Fibroblast of upper back skin (primary cell): ENCODE results near the gene RAB44.
A peak's percentile ranks its signal among the peaks of the same experiment; 100 is the strongest.

Experiments used
- DNase-seq: peaks from one replicate; pipeline ENCODE4 v3.0.0-alpha.2; 2013

RAB44 gene

DNA sequence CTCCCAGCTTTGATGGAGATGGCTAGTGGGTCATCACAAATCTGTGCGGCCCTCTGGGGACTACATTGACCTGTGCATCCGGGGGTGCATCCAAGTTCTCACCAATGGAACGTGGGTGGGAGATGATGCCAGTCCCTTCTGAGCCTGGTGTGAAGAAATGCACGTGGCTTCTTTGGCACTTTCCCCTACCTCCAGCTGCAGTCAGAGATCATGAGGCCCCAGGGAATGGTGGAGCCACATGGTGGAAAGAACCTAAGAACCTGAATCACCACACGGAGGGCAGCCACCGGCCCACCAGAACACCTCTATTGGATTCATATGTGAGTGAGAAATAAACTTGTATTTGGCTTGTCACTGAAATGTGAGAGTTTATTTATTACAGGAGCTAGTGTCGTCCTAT lies 29.0 kb upstream of the RAB44 start:
- DNase-seq = no peak

DNA sequence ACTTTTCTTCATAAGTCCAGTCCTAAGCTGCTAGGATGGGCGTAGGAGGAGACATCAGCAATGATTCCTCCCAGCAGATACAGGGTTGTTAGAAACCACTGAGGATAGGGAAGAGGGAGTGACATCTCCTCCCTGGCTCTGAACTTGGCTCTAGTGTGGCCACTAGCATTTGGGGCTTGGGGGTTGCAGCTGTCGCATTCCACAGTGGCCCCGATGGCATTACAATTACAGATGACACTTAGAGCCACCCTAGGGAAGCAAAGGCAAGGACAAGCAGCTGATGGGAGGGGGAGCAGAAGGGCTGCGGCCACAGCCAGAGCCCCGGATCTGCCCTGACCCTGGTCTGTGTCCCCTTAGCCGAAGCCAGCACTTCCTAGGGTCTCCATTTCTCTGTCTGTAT lies 28.6 kb upstream of the RAB44 start:
- no peak for DNase-seq

DNA sequence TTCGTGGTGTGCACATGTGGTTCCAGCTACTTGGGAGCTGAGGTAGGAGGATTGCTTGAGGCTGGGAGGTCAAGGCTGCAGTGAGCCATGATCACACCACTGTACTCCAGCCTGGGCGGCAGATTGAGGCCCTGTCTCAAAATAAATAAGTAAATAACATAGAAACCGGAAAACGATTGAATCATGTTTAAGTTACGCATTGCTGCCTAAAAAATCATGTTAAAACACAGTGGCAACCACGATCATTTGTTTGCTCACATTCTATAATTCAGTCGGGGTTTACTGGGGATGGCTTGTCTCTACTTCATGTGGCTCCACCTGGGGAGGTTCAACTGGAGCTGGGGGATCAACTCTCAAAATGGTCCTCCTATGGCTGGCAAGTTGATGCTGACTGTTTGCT lies 27.4 kb upstream of the RAB44 start:
- DNase-seq = no peak

DNA sequence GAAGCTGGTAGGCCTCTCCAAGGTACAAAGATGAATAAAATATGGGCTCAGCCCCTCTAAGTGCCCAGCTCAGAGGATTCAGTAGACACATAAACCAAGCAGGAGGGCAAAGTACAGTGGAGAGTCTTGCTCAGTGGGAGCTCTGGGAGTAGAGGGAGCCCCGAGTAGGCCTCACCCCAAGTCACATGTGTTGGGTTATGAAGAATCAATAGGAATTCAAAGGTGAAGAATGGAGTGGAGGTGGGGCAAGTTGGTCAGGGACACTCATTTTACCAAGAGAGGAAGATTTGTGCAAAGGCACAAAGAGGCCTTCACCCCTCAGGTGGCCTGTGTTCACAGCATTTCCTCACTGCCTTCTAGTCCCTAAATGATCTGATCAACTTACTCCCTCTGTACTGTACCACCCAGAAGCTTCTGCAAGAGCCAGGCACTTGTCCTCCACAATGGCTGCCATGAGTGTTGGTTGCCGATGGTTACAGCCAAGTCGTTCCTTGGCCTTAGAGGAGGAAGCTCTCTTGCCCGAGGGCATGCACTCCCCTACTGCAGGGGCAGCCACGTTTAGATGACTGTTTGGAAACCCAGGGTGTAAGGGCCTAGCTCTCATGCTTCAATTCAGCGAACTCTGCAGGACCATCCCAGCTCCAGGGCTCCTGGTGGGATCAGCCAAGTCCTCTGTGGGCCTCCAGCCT lies 25.8 kb upstream of the RAB44 start:
- no peak for DNase-seq

DNA sequence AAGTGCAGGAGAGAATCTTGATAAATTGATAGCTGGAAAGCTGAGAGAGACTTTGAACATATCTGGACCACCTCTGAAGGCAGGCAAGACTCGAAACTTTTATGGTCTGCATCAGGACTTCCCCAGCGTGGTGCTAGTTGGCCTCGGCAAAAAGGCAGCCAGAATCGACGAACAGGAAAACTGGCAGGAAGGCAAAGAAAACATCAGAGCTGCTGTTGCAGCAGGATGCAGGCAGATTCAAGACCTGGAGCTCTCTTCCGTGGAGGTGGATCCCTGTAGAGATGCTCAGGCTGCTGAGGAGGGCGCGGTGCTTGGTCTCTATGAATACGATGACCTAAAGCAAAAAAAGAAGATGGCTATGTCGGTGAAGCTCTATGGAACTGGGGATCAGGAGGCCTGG lies 23.7 kb upstream of the RAB44 start:
- no peak for DNase-seq

DNA sequence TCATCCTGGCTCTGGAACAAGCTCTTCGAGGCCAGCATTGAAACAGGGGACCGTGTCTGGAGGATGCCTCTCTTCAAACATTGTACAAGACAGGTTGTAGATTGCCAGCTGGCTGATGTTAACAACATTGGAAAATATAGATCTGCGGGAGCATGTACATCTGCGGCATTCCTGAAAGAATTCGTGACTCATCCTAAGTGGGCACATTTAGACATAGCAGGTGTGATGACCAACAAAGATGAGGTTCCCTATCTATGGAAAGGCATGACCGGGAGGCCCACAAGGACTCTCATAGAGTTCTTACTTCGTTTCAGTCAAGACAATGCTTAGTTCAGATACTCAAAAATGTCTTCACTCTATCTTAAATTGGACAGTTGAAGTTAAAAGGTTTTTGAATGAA lies 22.7 kb upstream of the RAB44 start:
- DNase-seq = no peak

DNA sequence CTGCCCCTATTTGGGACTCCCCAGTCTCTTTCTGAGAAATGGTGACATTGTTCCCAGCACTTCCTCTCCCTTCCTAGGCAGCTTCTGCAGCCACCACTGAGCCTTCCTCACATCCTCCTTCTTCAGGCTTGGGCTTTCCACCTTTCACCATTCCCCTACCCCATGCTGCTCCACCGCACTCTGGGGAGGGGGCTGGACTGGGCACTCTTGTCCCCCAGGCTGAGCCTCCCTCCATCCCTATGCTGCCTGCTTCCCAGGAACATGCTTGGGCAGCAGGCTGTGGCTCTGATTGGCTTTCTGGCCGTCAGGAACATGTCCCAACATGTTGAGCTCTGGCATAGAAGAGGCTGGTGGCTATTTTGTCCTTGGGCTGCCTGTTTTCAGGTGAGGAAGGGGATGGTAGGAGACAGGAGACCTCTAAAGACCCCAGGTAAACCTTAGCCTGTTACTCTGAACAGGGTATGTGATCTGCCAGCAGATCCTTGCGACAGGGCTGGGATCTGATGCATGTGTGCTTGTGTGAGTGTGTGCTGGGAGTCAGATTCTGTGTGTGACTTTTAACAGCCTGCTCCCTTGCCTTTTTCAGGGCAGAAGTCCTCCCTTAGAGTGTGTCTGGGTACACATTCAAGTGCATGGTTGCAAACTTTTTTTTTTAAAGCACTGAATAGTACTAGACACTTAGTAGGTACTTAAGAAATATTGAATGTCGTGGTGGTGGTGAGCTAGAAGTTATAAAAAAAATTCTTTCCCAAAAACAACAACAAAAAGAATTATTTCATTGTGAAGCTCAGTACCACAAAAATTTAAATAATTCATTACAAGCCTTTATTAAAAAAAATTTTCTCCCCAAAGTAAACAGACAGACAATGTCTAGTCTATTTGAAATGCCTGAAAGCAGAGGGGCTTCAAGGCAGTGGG lies 21.2 kb upstream of the RAB44 start:
- no peak for DNase-seq

DNA sequence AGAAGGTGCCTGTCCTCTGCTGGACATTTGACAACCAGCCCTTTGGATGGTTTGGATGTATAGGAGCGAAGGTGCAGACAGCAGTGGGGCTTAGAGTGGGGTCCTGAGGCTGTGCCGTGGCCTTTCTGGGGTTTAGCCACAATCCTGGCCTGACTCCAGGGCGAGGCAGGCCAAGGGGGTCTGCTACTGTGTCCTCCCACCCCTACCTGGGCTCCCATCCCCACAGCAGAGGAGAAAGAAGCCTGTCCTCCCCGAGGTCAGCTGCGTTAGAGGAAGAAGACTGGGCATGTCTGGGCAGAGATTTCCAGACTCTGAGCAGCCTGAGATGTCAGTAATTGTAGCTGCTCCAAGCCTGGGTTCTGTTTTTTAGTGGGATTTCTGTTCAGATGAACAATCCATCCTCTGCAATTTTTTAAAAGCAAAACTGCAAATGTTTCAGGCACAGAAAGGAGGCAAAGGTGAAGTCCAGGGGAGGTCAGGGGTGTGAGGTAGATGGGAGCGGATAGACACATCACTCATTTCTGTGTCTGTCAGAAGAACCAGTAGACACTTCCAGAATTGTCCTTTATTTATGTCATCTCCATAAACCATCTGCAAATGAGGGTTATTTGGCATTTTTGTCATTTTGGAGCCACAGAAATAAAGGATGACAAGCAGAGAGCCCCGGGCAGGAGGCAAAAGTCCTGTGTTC lies 20.4 kb upstream of the RAB44 start:
- no peak for DNase-seq

DNA sequence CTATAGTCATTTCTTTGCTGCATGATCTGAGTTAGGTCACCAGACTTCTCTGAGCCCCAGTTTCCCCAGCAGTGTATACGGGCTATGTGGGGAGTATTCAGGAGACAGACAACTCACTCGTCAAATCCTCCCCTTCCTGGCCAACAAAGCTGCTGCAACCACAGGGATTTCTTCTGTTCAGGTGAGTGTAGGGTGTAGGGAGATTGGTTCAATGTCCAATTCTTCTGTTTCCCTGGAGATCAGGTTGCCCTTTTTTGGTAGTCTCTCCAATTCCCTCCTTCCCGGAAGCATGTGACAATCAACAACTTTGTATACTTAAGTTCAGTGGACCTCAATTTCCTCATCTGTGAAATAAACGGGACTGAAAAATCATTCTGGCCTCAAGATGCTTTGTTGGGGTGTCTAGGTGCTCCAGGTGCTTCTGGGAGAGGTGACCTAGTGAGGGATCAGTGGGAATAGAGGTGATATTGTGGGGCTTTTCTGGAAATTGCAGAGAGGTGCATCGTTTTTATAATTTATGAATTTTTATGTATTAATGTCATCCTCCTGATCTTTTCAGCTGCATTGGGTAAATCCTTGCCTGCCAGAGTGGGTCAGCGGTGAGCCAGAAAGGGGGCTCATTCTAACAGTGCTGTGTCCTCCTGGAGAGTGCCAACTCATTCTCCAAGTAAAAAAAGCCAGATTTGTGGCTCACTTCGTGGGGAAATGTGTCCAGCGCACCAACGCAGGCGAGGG lies 19.7 kb upstream of the RAB44 start:
- DNase-seq = no peak

DNA sequence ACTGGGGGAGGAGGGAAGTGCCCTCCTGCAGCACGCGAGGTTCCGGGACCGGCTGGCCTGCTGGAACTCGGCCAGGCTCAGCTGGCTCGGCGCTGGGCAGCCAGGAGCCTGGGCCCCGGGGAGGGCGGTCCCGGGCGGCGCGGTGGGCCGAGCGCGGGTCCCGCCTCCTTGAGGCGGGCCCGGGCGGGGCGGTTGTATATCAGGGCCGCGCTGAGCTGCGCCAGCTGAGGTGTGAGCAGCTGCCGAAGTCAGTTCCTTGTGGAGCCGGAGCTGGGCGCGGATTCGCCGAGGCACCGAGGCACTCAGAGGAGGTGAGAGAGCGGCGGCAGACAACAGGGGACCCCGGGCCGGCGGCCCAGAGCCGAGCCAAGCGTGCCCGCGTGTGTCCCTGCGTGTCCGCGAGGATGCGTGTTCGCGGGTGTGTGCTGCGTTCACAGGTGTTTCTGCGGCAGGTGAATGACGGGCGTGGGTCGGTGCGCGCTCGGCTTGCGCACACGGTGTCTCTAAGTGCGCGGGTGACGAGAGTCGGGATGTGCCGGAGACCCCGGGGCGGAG lies 19.1 kb upstream of the RAB44 start, which contains the start of gene CDKN1A:
CDKN1A (plus strand) TSS at position 227 of the 555 bp plus-strand sequence. CDS start 5,388 bp downstream, outside the sequence.
- DNase-seq = peak; percentile 85

DNA sequence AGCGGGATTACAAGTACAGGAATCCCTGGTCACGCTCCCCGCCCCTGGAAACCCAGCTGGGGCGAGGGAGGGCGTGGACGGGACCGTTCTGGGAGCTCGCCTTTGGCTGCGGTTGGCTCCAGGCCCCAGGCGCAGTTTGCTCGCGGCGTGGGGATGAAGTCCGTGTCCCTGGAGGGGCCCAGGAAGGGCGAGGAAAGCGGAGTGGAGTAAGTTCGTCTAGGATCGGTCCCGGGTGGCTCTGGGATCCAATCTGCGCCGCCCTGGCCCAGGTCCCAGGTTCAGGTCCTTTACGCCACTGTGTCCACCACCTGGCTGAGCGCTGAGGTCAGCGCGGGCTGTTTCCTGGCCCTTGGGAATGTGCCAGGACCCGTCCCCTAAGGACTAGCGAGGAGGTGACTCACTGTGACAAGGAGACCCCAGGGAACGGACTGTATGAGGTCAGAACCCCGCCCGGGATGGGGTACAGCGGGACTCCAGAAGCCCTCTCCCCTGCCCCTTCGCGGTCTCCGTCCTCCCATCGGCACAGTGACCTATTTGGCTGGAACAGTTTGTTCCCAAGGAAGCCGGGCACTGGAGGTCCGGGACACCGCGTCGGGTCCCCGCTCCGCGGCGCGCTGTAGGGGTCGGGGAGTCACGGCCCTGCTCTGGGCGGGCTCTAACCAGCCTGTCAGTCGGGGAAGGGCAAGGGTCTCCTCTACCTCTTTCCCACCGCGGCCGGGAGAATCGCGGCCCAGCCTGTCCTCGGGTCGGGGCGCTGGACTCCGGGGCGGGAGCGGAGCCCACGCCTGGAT lies 18.4 kb upstream of the RAB44 start:
- no peak for DNase-seq

DNA sequence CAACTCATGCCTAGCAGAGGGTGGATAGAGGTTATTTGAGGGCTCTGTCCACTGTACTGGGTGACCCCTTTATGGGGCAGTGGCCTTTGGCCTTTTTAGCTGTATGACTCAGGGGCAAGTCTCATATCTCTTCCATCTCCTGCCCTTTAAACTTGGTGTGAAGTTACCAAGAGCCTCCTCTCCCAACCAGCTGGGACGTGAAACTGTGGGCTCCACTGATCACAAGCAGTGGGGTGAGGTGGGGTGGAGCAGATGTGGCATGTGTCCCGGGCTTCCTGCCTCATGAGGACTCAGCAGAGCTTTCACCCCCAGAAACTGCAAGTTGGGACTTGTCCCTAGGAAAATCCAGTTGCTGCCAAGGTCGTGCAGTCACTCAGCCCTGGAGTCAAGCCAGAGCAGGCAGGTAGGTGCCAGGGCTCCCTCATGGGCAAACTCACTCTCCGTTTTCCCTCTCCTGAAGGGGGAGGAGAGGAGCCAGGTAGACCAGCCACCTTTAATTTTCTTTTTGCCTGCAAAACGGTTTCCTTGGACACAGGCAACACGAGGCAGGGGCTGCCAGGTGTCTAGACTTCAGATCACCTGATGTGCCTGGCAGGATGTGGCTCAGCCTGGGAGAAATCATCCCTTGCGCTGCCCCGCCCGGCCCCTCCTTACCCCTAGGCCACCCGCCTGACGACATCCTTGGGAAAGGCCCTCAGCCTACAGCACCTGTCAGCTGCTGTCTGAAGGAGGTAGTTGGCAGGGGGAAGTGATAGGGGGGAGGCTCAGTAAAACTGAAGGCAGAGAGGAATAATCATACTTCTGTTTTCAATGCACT lies 15.1 kb upstream of the RAB44 start:
- no peak for DNase-seq

DNA sequence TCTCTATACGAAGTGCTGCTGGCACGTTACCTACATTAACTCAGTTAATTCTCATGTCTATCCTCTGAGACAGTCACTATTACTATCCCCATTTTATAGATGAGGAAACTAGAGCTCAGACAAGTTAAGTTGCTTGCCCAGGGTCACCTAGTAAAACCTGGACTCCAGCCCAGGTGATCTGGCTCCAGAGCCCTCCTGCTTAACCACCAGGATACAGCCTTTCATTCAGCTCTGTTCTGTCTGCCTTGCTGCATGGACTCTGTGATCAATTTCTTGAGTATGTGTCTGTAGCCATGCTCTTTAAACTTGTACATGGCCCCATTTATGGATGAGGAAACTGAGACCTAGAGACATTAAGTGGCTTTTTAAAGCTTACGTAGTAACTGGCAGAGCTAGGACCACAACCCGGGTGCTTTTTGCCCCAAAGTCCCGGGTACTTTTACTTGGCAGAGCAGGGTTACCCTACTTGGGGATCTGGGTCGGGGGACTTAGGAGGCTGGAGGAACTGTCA lies 14.4 kb upstream of the RAB44 start:
- DNase-seq = no peak

DNA sequence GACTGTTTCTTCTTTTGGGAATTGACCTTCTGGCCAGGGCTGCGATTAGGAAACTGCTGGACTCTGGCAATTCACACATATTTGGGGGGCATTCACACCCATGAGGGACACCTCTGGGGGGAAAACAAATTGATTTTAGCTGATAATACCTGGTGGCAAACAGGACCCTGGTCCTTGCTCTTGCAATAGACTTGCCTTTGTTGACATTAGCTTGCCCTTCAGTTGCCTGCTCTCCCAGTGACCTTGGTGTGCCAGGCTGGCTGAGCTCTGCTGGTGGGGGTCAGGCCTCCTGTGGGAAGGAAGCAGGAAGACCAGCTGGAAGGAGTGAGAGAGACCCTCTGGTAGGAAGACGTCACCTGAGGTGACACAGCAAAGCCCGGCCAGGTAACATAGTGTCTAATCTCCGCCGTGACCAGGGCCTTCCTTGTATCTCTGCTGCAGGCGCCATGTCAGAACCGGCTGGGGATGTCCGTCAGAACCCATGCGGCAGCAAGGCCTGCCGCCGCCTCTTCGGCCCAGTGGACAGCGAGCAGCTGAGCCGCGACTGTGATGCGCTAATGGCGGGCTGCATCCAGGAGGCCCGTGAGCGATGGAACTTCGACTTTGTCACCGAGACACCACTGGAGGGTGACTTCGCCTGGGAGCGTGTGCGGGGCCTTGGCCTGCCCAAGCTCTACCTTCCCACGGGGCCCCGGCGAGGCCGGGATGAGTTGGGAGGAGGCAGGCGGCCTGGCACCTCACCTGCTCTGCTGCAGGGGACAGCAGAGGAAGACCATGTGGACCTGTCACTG lies 13.8 kb upstream of the RAB44 start:
- no peak for DNase-seq

DNA sequence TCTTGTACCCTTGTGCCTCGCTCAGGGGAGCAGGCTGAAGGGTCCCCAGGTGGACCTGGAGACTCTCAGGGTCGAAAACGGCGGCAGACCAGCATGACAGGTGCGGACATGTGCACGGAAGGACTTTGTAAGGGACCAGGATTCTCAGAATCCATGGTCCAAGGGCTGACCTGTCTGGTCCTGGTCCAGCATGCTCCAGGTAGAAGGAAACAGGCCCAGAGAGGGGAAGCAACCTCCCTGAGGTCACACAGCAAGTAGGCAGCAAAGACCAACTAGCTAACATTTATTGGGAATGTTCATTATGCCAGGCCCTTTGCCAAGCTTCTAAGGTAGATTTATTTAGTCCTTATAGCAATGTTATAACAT lies 13.2 kb upstream of the RAB44 start:
- no peak for DNase-seq

DNA sequence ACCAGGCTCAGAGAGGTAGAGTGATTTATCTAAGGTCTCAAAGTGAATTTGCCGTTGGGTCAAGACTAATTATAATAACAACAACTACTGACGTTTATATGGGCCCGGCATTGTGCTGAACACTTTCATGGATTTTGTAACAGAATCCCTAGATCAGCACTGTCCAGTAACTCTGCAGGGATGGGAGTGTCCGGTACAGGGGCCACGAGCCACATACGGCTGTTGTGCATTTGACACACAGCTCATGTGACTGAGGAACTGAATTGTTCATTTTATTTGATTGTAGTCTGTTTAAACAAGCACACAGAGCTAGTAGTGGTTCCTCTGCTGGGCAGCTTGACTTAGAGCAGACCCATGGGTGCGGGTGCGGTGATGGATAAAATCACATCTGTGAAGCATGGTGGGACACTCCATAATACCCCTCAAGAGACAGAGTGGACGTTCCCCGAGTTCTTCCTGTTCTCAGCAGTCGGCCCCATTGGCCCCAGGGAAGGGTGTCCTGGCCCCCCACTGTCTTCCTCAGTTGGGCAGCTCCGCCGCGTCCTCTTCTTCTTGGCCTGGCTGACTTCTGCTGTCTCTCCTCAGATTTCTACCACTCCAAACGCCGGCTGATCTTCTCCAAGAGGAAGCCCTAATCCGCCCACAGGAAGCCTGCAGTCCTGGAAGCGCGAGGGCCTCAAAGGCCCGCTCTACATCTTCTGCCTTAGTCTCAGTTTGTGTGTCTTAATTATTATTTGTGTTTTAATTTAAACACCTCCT lies 12.3 kb upstream of the RAB44 start:
- no peak for DNase-seq

DNA sequence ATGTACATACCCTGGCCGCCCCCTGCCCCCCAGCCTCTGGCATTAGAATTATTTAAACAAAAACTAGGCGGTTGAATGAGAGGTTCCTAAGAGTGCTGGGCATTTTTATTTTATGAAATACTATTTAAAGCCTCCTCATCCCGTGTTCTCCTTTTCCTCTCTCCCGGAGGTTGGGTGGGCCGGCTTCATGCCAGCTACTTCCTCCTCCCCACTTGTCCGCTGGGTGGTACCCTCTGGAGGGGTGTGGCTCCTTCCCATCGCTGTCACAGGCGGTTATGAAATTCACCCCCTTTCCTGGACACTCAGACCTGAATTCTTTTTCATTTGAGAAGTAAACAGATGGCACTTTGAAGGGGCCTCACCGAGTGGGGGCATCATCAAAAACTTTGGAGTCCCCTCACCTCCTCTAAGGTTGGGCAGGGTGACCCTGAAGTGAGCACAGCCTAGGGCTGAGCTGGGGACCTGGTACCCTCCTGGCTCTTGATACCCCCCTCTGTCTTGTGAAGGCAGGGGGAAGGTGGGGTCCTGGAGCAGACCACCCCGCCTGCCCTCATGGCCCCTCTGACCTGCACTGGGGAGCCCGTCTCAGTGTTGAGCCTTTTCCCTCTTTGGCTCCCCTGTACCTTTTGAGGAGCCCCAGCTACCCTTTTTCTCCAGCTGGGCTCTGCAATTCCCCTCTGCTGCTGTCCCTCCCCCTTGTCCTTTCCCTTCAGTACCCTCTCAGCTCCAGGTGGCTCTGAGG lies 11.5 kb upstream of the RAB44 start:
- DNase-seq = no peak
